Smooth muscle cell (in vitro differentiated cells): ENCODE results near the gene RSRC1. TPM values are rescaled to one million over a fixed set of nuclear protein-coding genes. Genes with fewer than 3 reads are reported as not detected.

Experiments
- DNase-seq: peaks from one replicate; lab custom pipeline; 2025; ENCODE audit not compliant: unreplicated experiment; lab: John Stamatoyannopoulos, UW
- H2AFZ ChIP-seq: fragments of 200-600 bp; sonication (generic); 2 replicates; pipeline ENCODE4 v1.6.0; 2016; ENCODE audit warnings: antibody characterized with exemption, low read depth, mild to moderate bottlenecking
- H3F3A ChIP-seq: fragments of 200-600 bp; sonication (generic); 2 replicates; pipeline ENCODE4 v1.6.0; 2017; ENCODE audit warnings: antibody characterized with exemption, low read depth
- H3K27ac ChIP-seq: fragments of 200-600 bp; sonication (generic); 2 replicates; pipeline ENCODE4 v1.5.1; 2016; ENCODE audit warnings: low read depth, mild to moderate bottlenecking
- H3K27me3 ChIP-seq: fragments of 200-600 bp; sonication (generic); 2 replicates; pipeline ENCODE4 v1.6.1; 2016; ENCODE audit warnings: low read depth, mild to moderate bottlenecking
- H3K36me3 ChIP-seq: fragments of 200-600 bp; sonication (generic); 2 replicates; pipeline ENCODE4 v1.5.1; 2016; ENCODE audit warnings: low read depth
- H3K4me1 ChIP-seq: fragments of 200-600 bp; sonication (generic); 2 replicates; pipeline ENCODE4 v1.5.1; 2016; ENCODE audit warnings: low read depth
- H3K4me2 ChIP-seq: fragments of 200-600 bp; sonication (generic); 2 replicates; pipeline ENCODE4 v1.6.0; 2016; ENCODE audit warnings: mild to moderate bottlenecking
- H3K4me3 ChIP-seq: fragments of 200-600 bp; sonication (generic); 2 replicates; pipeline ENCODE4 v1.5.1; 2016; ENCODE audit warnings: mild to moderate bottlenecking
- H3K79me2 ChIP-seq: fragments of 200-600 bp; sonication (generic); 2 replicates; pipeline ENCODE4 v1.6.0; 2016; ENCODE audit warnings: low read depth, mild to moderate bottlenecking
- H3K9ac ChIP-seq: fragments of 200-600 bp; sonication (generic); 2 replicates; pipeline ENCODE4 v1.6.0; 2016; ENCODE audit warnings: low read depth
- H3K9me3 ChIP-seq: fragments of 200-600 bp; sonication (generic); replicated peaks from 2 replicates; pipeline ENCODE4 v1.5.1; 2016; ENCODE audit warnings: low read depth
- H4K20me1 ChIP-seq: fragments of 200-600 bp; sonication (generic); 2 replicates; pipeline ENCODE4 v1.6.0; 2016; ENCODE audit warnings: low read depth
- CTCF ChIP-seq: fragments of 200-600 bp; sonication (generic); IDR thresholded peaks from 2 replicates; pipeline ENCODE4 v1.5.1; 2017; ENCODE audit warnings: borderline replicate concordance, mild to moderate bottlenecking, antibody characterized with exemption; ENCODE audit not compliant: insufficient read depth, poor library complexity, severe bottlenecking
- whole genome bisulfite sequencing: methylation state at CpG from one replicate; pipeline ENCODE4 v1.1.7; 2016; ENCODE audit warnings: low lambda C conversion rate; 5-methylcytosine and 5-hydroxymethylcytosine counted together
- polyA plus RNA-seq: library from polyadenylated mRNA; unstranded; fragments of >200 nt; fragmentation: Nextera tagmentation; extraction: Ambion mirVana; gene quantifications from 2 replicates; pipeline ENCODE4 v1.2.1, GENCODE V29; 2016
- total RNA-seq: library from RNA; depleted of rRNA; stranded (reverse); fragments of >200 nt; gene quantifications from 2 replicates; pipeline ENCODE4 v1.2.3, GENCODE V29; 2014

The RSRC1 gene
- total and polyA plus RNA-seq, 2 experiments from 2014 or later = 18.5 to 43.9 TPM

GRCh38 chr3:158079599-158079998 is 30.3 kb upstream of the RSRC1 start:
- Histone ChIP-seq H2AFZ (no peak overlapping the region), H3K27ac (no peak overlapping the region), H3F3A (no peaks in the 10 kb centered on the region), H3K4me2 (no peak overlapping the region), H4K20me1 (no peaks in the 10 kb centered on the region), H3K9ac (no peak overlapping the region), H3K36me3 (no peaks in the 10 kb centered on the region), H3K27me3 (peaks cover 24% of the 10 kb centered on the region), H3K9me3 (no peaks in the 10 kb centered on the region), H3K4me1 (no peaks in the 10 kb centered on the region), H3K4me3 (no peak overlapping the region), H3K79me2 (no peaks in the 10 kb centered on the region)
- no peak for TF ChIP-seq CTCF
- WGBS = 86% methylated on average over 1 of the region's 1 CpG
- no peak for DNase-seq

GRCh38 chr3:158084651-158085050 is 25.2 kb upstream of the RSRC1 start:
- Histone ChIP-seq H3K4me1 (no peaks in the 10 kb centered on the region), H3F3A (no peaks in the 10 kb centered on the region), H3K27me3 (peaks cover 38% of the 10 kb centered on the region), H3K4me3 (no peak overlapping the region), H3K36me3 (no peaks in the 10 kb centered on the region), H2AFZ (no peak overlapping the region), H3K27ac (no peak overlapping the region), H3K79me2 (no peaks in the 10 kb centered on the region), H3K4me2 (no peak overlapping the region), H4K20me1 (no peaks in the 10 kb centered on the region), H3K9me3 (no peaks in the 10 kb centered on the region), H3K9ac (no peak overlapping the region)
- no peak for TF ChIP-seq CTCF
- DNase-seq = no peak

GRCh38 chr3:158085358-158085757 is 24.5 kb upstream of the RSRC1 start:
- Histone ChIP-seq H4K20me1 (no peaks in the 10 kb centered on the region), H3K4me1 (no peaks in the 10 kb centered on the region), H3K79me2 (no peaks in the 10 kb centered on the region), H3K36me3 (no peaks in the 10 kb centered on the region), H3K9me3 (no peaks in the 10 kb centered on the region), H3K4me2 (no peak overlapping the region), H3K4me3 (no peak overlapping the region), H2AFZ (no peak overlapping the region), H3F3A (no peaks in the 10 kb centered on the region), H3K27ac (no peak overlapping the region), H3K27me3 (peaks cover 46% of the 10 kb centered on the region), H3K9ac (no peak overlapping the region)
- TF ChIP-seq CTCF = no peak
- no peak for DNase-seq

- H3K27me3 ChIP-seq = peaks cover 51% of the 10 kb centered on the region
- 63% methylated on average over 1 of the region's 1 CpG for WGBS
- no peak overlapping the region for H3K27ac ChIP-seq
- H3K9ac ChIP-seq = no peak overlapping the region
- no peak overlapping the region for H3K4me2 ChIP-seq
- no peaks in the 10 kb centered on the region for H3K4me1 ChIP-seq
- no peaks in the 10 kb centered on the region for H4K20me1 ChIP-seq
- H3F3A ChIP-seq = no peaks in the 10 kb centered on the region
- no peaks in the 10 kb centered on the region for H3K79me2 ChIP-seq
- H2AFZ ChIP-seq = no peak overlapping the region
- no peaks in the 10 kb centered on the region for H3K9me3 ChIP-seq
- H3K36me3 ChIP-seq = no peaks in the 10 kb centered on the region
- H3K4me3 ChIP-seq = no peak overlapping the region
- no peak for TF ChIP-seq CTCF
- no peak for DNase-seq
Observed at GRCh38 chr3:158085931-158086330, 24.0 kb upstream of the RSRC1 start.
